Liver (tissue), 3 donors: Measurements from ENCODE around the gene STIM1.

Experiments
- ATF3 ChIP-seq: IDR thresholded peaks from 2 replicates; pipeline ENCODE4 v1.6.1; 2016; ENCODE audit warnings: antibody characterized with exemption
- EGR1 ChIP-seq, 2 donors: IDR thresholded peaks; 2 replicates each; pipeline ENCODE4 v1.6.1; 2016 to 2018; ENCODE audit warnings: antibody characterized with exemption in 2 of 2, low read depth in 2 of 2
- GABPA ChIP-seq, 2 donors: IDR thresholded peaks in 1 of 2; conservative IDR thresholded peaks in 1 of 2; 2 replicates each; pipeline ENCODE4 v1.6.1; 2016; ENCODE audit warnings: antibody characterized with exemption in 2 of 2, mild to moderate bottlenecking in 1 of 2, moderate library complexity in 1 of 2
- HNF4A ChIP-seq, 2 donors: conservative IDR thresholded peaks; 2 replicates each; pipeline ENCODE4 v1.6.1; 2016; ENCODE audit warnings: antibody characterized with exemption in 2 of 2, mild to moderate bottlenecking in 2 of 2
- JUND ChIP-seq, 2 donors: IDR thresholded peaks; 2 replicates each; pipeline ENCODE4 v1.6.1; 2016; ENCODE audit warnings: antibody characterized with exemption in 2 of 2
- RAD21 ChIP-seq, 2 donors: IDR thresholded peaks; 2 replicates each; pipeline ENCODE4 v1.6.1; 2016; ENCODE audit warnings: antibody characterized with exemption in 2 of 2, mild to moderate bottlenecking in 2 of 2
- REST ChIP-seq: IDR thresholded peaks from 2 replicates; pipeline ENCODE4 v1.6.1; 2016; ENCODE audit warnings: antibody characterized with exemption, mild to moderate bottlenecking
- RXRA ChIP-seq, 2 donors: IDR thresholded peaks; 2 replicates each; pipeline ENCODE4 v1.6.1; 2017 to 2018; ENCODE audit warnings: antibody characterized with exemption in 2 of 2, mild to moderate bottlenecking in 1 of 2
- SP1 ChIP-seq: IDR thresholded peaks from 2 replicates; pipeline ENCODE4 v1.6.1; 2018; ENCODE audit warnings: antibody characterized with exemption, mild to moderate bottlenecking
- TAF1 ChIP-seq: conservative IDR thresholded peaks from 2 replicates; pipeline ENCODE4 v1.6.1; 2016; ENCODE audit warnings: antibody characterized with exemption, mild to moderate bottlenecking
- YY1 ChIP-seq: IDR thresholded peaks from 2 replicates; pipeline ENCODE4 v1.6.1; 2016; ENCODE audit warnings: antibody characterized with exemption, mild to moderate bottlenecking
- ZBTB33 ChIP-seq: IDR thresholded peaks from 2 replicates; pipeline ENCODE4 v1.6.1; 2016; ENCODE audit warnings: antibody characterized with exemption
- TF ChIP-seq, protein P1 (sequence below): fragments of 150-350 bp; IDR thresholded peaks from 2 replicates; pipeline ENCODE4 v1.5.1; 2017; ENCODE audit warnings: improper control_type of control experiment, low read depth, low read length; ENCODE audit not compliant: missing input control
- TF ChIP-seq, protein P2 (sequence below): IDR thresholded peaks from 2 replicates; pipeline ENCODE4 v1.6.1; 2016; ENCODE audit warnings: antibody characterized with exemption
- donor health status: healthy.
- donor health status: healthy.

- TF ChIP-seq RAD21 (IDR thresholded peaks at IDR 0.05), result no peak
- TF ChIP-seq YY1, result no peak
- TF ChIP-seq GABPA (IDR thresholded peaks at IDR 0.05 in 1 of 2, conservative IDR thresholded peaks at IDR 0.05 in 1 of 2), result no peak
- TF ChIP-seq, protein P1, sequence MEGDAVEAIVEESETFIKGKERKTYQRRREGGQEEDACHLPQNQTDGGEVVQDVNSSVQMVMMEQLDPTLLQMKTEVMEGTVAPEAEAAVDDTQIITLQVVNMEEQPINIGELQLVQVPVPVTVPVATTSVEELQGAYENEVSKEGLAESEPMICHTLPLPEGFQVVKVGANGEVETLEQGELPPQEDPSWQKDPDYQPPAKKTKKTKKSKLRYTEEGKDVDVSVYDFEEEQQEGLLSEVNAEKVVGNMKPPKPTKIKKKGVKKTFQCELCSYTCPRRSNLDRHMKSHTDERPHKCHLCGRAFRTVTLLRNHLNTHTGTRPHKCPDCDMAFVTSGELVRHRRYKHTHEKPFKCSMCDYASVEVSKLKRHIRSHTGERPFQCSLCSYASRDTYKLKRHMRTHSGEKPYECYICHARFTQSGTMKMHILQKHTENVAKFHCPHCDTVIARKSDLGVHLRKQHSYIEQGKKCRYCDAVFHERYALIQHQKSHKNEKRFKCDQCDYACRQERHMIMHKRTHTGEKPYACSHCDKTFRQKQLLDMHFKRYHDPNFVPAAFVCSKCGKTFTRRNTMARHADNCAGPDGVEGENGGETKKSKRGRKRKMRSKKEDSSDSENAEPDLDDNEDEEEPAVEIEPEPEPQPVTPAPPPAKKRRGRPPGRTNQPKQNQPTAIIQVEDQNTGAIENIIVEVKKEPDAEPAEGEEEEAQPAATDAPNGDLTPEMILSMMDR, result no peak
- TF ChIP-seq TAF1, result no peak
- TF ChIP-seq ATF3, result no peak
- TF ChIP-seq ZBTB33, result no peak
- TF ChIP-seq EGR1 (IDR thresholded peaks at IDR 0.05; ENCODE audit: low read depth in 2 of 2), result no peak
- no peak for TF ChIP-seq SP1
- TF ChIP-seq JUND (IDR thresholded peaks at IDR 0.05), result no peak
- TF ChIP-seq REST, result no peak
- TF ChIP-seq, protein P2, sequence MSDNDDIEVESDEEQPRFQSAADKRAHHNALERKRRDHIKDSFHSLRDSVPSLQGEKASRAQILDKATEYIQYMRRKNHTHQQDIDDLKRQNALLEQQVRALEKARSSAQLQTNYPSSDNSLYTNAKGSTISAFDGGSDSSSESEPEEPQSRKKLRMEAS, result no peak
- TF ChIP-seq HNF4A (conservative IDR thresholded peaks at IDR 0.05), result no peak
- TF ChIP-seq RXRA (IDR thresholded peaks at IDR 0.05), result no peak
Measured at GRCh38 chr11:4087551-4087950, 232.1 kb downstream of the STIM1 start.
